Measurements from ENCODE around the gene SLC37A1.

Gene SLC37A1

GRCh38 chr21:42546433-42546832 is 32.8 kb downstream of the SLC37A1 start:
- DNase-seq, result no peak

- no peak for DNase-seq
Observed at GRCh38 chr21:42547001-42547905, 33.6 kb downstream of the SLC37A1 start.

GRCh38 chr21:42547906-42548365 is 34.3 kb downstream of the SLC37A1 start:
- DNase-seq, result no peak

GRCh38 chr21:42548687-42549406 is 35.2 kb downstream of the SLC37A1 start:
- no peak for DNase-seq

- DNase-seq, result no peak
Observed at GRCh38 chr21:42550817-42551216, 37.2 kb downstream of the SLC37A1 start.

GRCh38 chr21:42552407-42553336 is 39.0 kb downstream of the SLC37A1 start:
- no peak for DNase-seq

GRCh38 chr21:42553435-42553834 is 39.8 kb downstream of the SLC37A1 start:
- no peak for DNase-seq

GRCh38 chr21:42554251-42554961 is 40.8 kb downstream of the SLC37A1 start:
- no peak for DNase-seq

- DNase-seq, result no peak
Observed at GRCh38 chr21:42555756-42556438, 42.2 kb downstream of the SLC37A1 start.

GRCh38 chr21:42556476-42556875 is 42.8 kb downstream of the SLC37A1 start:
- DNase-seq, result no peak

GRCh38 chr21:42556960-42557359 is 43.3 kb downstream of the SLC37A1 start:
- DNase-seq, result no peak

- no peak for DNase-seq
Observed at GRCh38 chr21:42557420-42557819, 43.8 kb downstream of the SLC37A1 start.

- DNase-seq, result no peak
Observed at GRCh38 chr21:42558368-42558767, 44.7 kb downstream of the SLC37A1 start.

- DNase-seq, result no peak
Observed at GRCh38 chr21:42558846-42559245, 45.2 kb downstream of the SLC37A1 start.

- DNase-seq, result no peak
Observed at GRCh38 chr21:42559326-42559725, 45.7 kb downstream of the SLC37A1 start.

- DNase-seq, result no peak
Observed at GRCh38 chr21:42560517-42561179, 47.0 kb downstream of the SLC37A1 start.

- no peak for DNase-seq
Observed at GRCh38 chr21:42561762-42562650, 48.4 kb downstream of the SLC37A1 start.

GRCh38 chr21:42562816-42563215 is 49.2 kb downstream of the SLC37A1 start:
- DNase-seq, result no peak

GRCh38 chr21:42563261-42563660 is 49.6 kb downstream of the SLC37A1 start:
- DNase-seq, result no peak

GRCh38 chr21:42563686-42564085 is 50.0 kb downstream of the SLC37A1 start:
- DNase-seq, result no peak

Data from T-helper 9 cell (primary cell).